Naive thymus-derived CD4-positive, alpha-beta T cell (primary cell): ENCODE measurements around the gene PDP2. TPM values are rescaled to one million over a fixed set of nuclear protein-coding genes. Genes with fewer than 3 reads are reported as not detected.
A peak's percentile ranks its signal among the peaks of the same experiment; 100 is the strongest.

Experiments used
- ATAC-seq: fragments of 150-1000 bp; cut with Tn5 transposase; 2 replicates; pipeline ENCODE4 v1.10.0; 2021; ENCODE audit warnings: mild to moderate bottlenecking, moderate library complexity
- CTCF ChIA-PET: fragments of 350-600 bp; sonication (Branson Sonifier 250); formaldehyde crosslinking; loops from one replicate; lab custom pipeline; 2021; ENCODE audit warnings: antibody characterized with exemption; lab: Charles Lee
- POLR2A ChIA-PET: fragments of 350-600 bp; sonication (Branson Sonifier 250); formaldehyde crosslinking; loops from one replicate; lab custom pipeline; 2021; ENCODE audit warnings: antibody characterized with exemption, inconsistent platforms; lab: Charles Lee
- DNase-seq, 9 donors: peaks; one replicate each; pipeline versions ENCODE4 v3.0.0 to v3.0.0-alpha.2; 2020 to 2022; ENCODE audit warnings: mixed read lengths in 1 of 9
- H3K27ac ChIP-seq: one replicate; pipeline ENCODE4 v1.7.0; 2013; ENCODE audit warnings: mild to moderate bottlenecking, low read depth, low read length, moderate library complexity
- H3K27me3 ChIP-seq, 2 donors: one replicate each; pipeline ENCODE4 v1.7.0; 2013; ENCODE audit warnings: low read length in 2 of 2, mild to moderate bottlenecking in 2 of 2, moderate library complexity in 2 of 2; ENCODE audit not compliant: control insufficient read depth in 2 of 2, insufficient read depth in 2 of 2
- H3K36me3 ChIP-seq, 3 experiments: 1 replicate in 2 of 3; 2 replicates in 1 of 3; pipeline ENCODE4 v1.7.0; 2013; ENCODE audit warnings: low read length in 3 of 3, mild to moderate bottlenecking in 3 of 3, moderate library complexity in 1 of 3; ENCODE audit not compliant: insufficient read depth in 3 of 3, control insufficient read depth in 2 of 3
- H3K4me1 ChIP-seq, 2 donors: one replicate each; pipeline ENCODE4 v1.7.0; 2013; ENCODE audit warnings: low read length in 2 of 2, mild to moderate bottlenecking in 2 of 2, moderate library complexity in 1 of 2; ENCODE audit not compliant: control insufficient read depth in 2 of 2, insufficient read depth in 2 of 2
- H3K4me3 ChIP-seq: 2 replicates; pipeline ENCODE4 v1.7.0; 2013; ENCODE audit warnings: mild to moderate bottlenecking, low read length
- H3K9me3 ChIP-seq, 3 experiments: 1 replicate in 2 of 3; 2 replicates in 1 of 3; pipeline ENCODE4 v1.7.0; 2013; ENCODE audit warnings: low read length in 3 of 3; ENCODE audit not compliant: control insufficient read depth in 2 of 3
- H3K27ac Mint-ChIP-seq, 9 donors: one replicate each; pipeline ENCODE4 v1.8.0; 2020 to 2022; ENCODE audit warnings: mixed read lengths in 9 of 9, mild to moderate bottlenecking in 8 of 9, moderate library complexity in 5 of 9, inconsistent platforms in 2 of 9
- H3K27me3 Mint-ChIP-seq, 5 donors: one replicate each; pipeline ENCODE4 v1.8.0; 2021 to 2022; ENCODE audit warnings: mixed read lengths in 5 of 5, mild to moderate bottlenecking in 1 of 5
- H3K36me3 Mint-ChIP-seq, 5 donors: one replicate each; pipeline ENCODE4 v1.8.0; 2020 to 2022; ENCODE audit warnings: mixed read lengths in 5 of 5, mild to moderate bottlenecking in 3 of 5, inconsistent platforms in 1 of 5
- H3K4me1 Mint-ChIP-seq, 7 donors: one replicate each; pipeline ENCODE4 v1.8.0; 2020 to 2022; ENCODE audit warnings: mixed read lengths in 7 of 7, mild to moderate bottlenecking in 3 of 7, inconsistent platforms in 1 of 7
- H3K4me3 Mint-ChIP-seq, 10 donors: one replicate each; pipeline ENCODE4 v1.8.0; 2020 to 2022; ENCODE audit warnings: mild to moderate bottlenecking in 10 of 10, mixed read lengths in 10 of 10, moderate library complexity in 6 of 10, inconsistent platforms in 2 of 10
- H3K9me3 Mint-ChIP-seq, 11 donors: one replicate each; pipeline ENCODE4 v1.8.0; 2020 to 2022; ENCODE audit warnings: mixed read lengths in 11 of 11, mild to moderate bottlenecking in 4 of 11, inconsistent platforms in 1 of 11, moderate library complexity in 1 of 11
- intact Hi-C, 2 donors: fragments of 100-400 bp; cut with micrococcal nuclease; formaldehyde crosslinking; loops; one replicate each; pipeline ENCODE4 v1.15.1; 2023
- polyA plus RNA-seq, 2 donors: library from polyadenylated mRNA; unstranded; fragments of 300-500 nt; fragmentation: Illumina TruSeq; gene quantifications; one replicate each; pipeline ENCODE4 v1.2.3, GENCODE V29; 2021
- total RNA-seq, 6 experiments: library from RNA in 5 of 6; stranded (reverse) in 5 of 6; gene quantifications; 1 replicate in 5 of 6; 2 replicates in 1 of 6; pipeline ENCODE4 v1.2.3 and lab custom pipeline; 2021 to 2026

Gene PDP2
- total and polyA plus RNA-seq, 7 experiments from 2014 or later: 1.6 to 24.0 (median 6.5) TPM

DNA sequence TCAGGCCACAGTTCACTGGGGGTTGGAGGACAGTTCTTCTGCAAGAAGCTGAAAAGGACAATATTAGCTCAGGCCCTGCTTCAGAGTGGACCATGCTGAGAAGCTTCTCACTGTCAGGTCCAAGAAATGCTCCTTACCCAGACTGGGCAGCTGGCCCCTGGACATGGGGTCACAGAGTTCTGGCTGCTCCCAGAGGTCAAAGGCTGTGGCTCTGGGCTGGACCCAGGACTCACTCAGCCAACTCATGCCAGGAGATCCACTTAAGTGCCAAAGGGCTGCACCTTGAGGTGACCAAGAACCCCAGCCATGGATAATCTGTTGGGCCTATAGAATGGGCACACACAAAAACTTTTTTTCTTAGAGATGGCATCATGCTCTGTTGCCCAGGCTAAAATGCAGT, 59.1 kb downstream of the PDP2 start:
- CTCF ChIA-PET: interaction anchor here (0.5 kb wide), 1 partner anchor 321 kb away, joined by 3 read pairs; no protein-coding TSS in a partner anchor
- Histone ChIP-seq H3K9me3 (no peaks in the 10 kb centered on the region), H3K36me3 (peaks cover 0 to 58% (median 7%) of the 10 kb centered on the region in 3 experiments), H3K27me3 (no peaks in the 10 kb centered on the region), H3K4me3 (no peak overlapping the region), H3K27ac (no peak overlapping the region), H3K4me1 (peaks cover 13% of the 10 kb centered on the region in 2 donors)
- H3K4me3 Mint-ChIP-seq: no peak overlapping the region
- no peak overlapping the region for H3K27ac Mint-ChIP-seq
- H3K27me3 Mint-ChIP-seq: no peaks in the 10 kb centered on the region
- H3K36me3 Mint-ChIP-seq: peaks cover 4 to 25% (median 5%) of the 10 kb centered on the region in 5 donors
- intact Hi-C loops: loop anchor here in 1 of 2 donors (10.0 kb wide), 1 partner anchor 1905 kb away; the partner anchor contains the start of gene TANGO6
- POLR2A ChIA-PET: interaction anchor here (0.8 kb wide), 1 partner anchor 587 kb away, joined by 3 read pairs; no protein-coding TSS in a partner anchor
- H3K9me3 Mint-ChIP-seq: peaks cover 0 to 2% (median 0%) of the 10 kb centered on the region in 11 donors
- peaks cover 17 to 35% (median 28%) of the 10 kb centered on the region in 7 donors for H3K4me1 Mint-ChIP-seq
- ATAC-seq (no peak), DNase-seq (no peak)

- Mint-ChIP-seq H3K4me1 (peaks cover 14 to 29% (median 25%) of the 10 kb centered on the region in 7 donors), H3K9me3 (no peaks in the 10 kb centered on the region), H3K4me3 (no peak overlapping the region), H3K36me3 (peaks cover 4 to 25% (median 5%) of the 10 kb centered on the region in 5 donors), H3K27ac (peak overlapping the region in 1 of 9 donors; percentile 45), H3K27me3 (no peaks in the 10 kb centered on the region)
- ChIA-PET POLR2A (no interaction called here), CTCF (no interaction called here)
- intact Hi-C loops: no loop called here
- peaks cover 0 to 54% (median 7%) of the 10 kb centered on the region in 3 experiments for H3K36me3 ChIP-seq
- no peak for ATAC-seq
- no peak overlapping the region for H3K27ac ChIP-seq
- peaks cover 10% of the 10 kb centered on the region in 2 donors for H3K4me1 ChIP-seq
- no peak for DNase-seq
- no peaks in the 10 kb centered on the region for H3K9me3 ChIP-seq
- H3K27me3 ChIP-seq: no peaks in the 10 kb centered on the region
- H3K4me3 ChIP-seq: no peak overlapping the region
Measured at GRCh38 chr16:66940236-66940635, 59.9 kb downstream of the PDP2 start.

Other genes with a start within 250 kb of the PDP2 start
- gene CMTM4, start 183.8 kb upstream of the PDP2 start, total RNA-seq: 1 to 10 TPM; 1.5 to 2.5 (median 1.8) TPM
- under 1 TPM; 0.07 to 0.12 TPM for gene CMTM4, start 183.8 kb upstream of the PDP2 start, polyA plus RNA-seq
- 10 to 100 TPM; 72.3 to 85.7 (median 80.9) TPM for gene DYNC1LI2, start 128.9 kb upstream of the PDP2 start, total RNA-seq
- 10 to 100 TPM; 23.2 to 25.5 TPM for gene DYNC1LI2, start 128.9 kb upstream of the PDP2 start, polyA plus RNA-seq
- gene TERB1, start 78.9 kb upstream of the PDP2 start, total RNA-seq: under 1 TPM in 4 of 5 experiments, not detected in 1; 0.16 to 0.83 (median 0.37) TPM
- gene TERB1, start 78.9 kb upstream of the PDP2 start, polyA plus RNA-seq: not detected
- 10 to 100 TPM; 62.3 to 96.6 (median 90.7) TPM for gene NAE1, start 49.5 kb upstream of the PDP2 start, total RNA-seq
- 100 to 1,000 TPM; 103 TPM for gene NAE1, start 49.5 kb upstream of the PDP2 start, polyA plus RNA-seq
- not detected for gene CA7, start 36.1 kb upstream of the PDP2 start, total RNA-seq
- gene CA7, start 36.1 kb upstream of the PDP2 start, polyA plus RNA-seq: not detected
- gene CDH16, start 38.4 kb downstream of the PDP2 start, total RNA-seq: not detected
- not detected for gene CDH16, start 38.4 kb downstream of the PDP2 start, polyA plus RNA-seq
- 1 to 10 TPM in 1 of 5 experiments, under 1 TPM in 4; 0.24 to 1.6 (median 0.88) TPM for gene RRAD, start 45.0 kb downstream of the PDP2 start, total RNA-seq
- gene RRAD, start 45.0 kb downstream of the PDP2 start, polyA plus RNA-seq: not detected
- gene CIAO2B, start 53.9 kb downstream of the PDP2 start, total RNA-seq: 100 to 1,000 TPM in 1 of 5 experiments, 10 to 100 TPM in 4; 47.0 to 116 (median 58.5) TPM
- gene CIAO2B, start 53.9 kb downstream of the PDP2 start, polyA plus RNA-seq: 10 to 100 TPM; 89.0 to 93.4 TPM
- 10 to 100 TPM; 40.5 to 64.7 (median 55.3) TPM for gene CES2, start 55.0 kb downstream of the PDP2 start, total RNA-seq
- 10 to 100 TPM; 29.2 to 43.6 TPM for gene CES2, start 55.0 kb downstream of the PDP2 start, polyA plus RNA-seq
- 10 to 100 TPM in 1 of 5 experiments, under 1 TPM in 3, not detected in 1; 0.32 to 11.5 (median 0.77) TPM for gene CES3, start 80.8 kb downstream of the PDP2 start, total RNA-seq
- gene CES3, start 80.8 kb downstream of the PDP2 start, polyA plus RNA-seq: not detected
- 10 to 100 TPM; 17.2 to 53.8 (median 20.8) TPM for gene CES4A, start 108.1 kb downstream of the PDP2 start, total RNA-seq
- 1 to 10 TPM; 5.1 to 7.6 TPM for gene CES4A, start 108.1 kb downstream of the PDP2 start, polyA plus RNA-seq
- 100 to 1,000 TPM in 1 of 5 experiments, 10 to 100 TPM in 4; 75.4 to 223 (median 94.4) TPM for gene CBFB, start 148.6 kb downstream of the PDP2 start, total RNA-seq
- 10 to 100 TPM; 53.2 to 56.3 TPM for gene CBFB, start 148.6 kb downstream of the PDP2 start, polyA plus RNA-seq
- gene PHAF1, start 229.4 kb downstream of the PDP2 start, total RNA-seq: 10 to 100 TPM; 17.8 to 29.6 (median 21.2) TPM
- gene PHAF1, start 229.4 kb downstream of the PDP2 start, polyA plus RNA-seq: 10 to 100 TPM in 1 of 2 donors, 1 to 10 TPM in 1; 8.9 to 21.4 TPM